ENCODE measurements around the gene CPA4. TPM values are rescaled to one million over a fixed set of nuclear protein-coding genes. Genes with fewer than 3 reads are reported as not detected.
A peak's percentile ranks its signal among the peaks of the same experiment; 100 is the strongest.

CPA4 gene
- total RNA-seq, 2 donors from 2014 or later, result 0.22 to 4.1 TPM

DNA sequence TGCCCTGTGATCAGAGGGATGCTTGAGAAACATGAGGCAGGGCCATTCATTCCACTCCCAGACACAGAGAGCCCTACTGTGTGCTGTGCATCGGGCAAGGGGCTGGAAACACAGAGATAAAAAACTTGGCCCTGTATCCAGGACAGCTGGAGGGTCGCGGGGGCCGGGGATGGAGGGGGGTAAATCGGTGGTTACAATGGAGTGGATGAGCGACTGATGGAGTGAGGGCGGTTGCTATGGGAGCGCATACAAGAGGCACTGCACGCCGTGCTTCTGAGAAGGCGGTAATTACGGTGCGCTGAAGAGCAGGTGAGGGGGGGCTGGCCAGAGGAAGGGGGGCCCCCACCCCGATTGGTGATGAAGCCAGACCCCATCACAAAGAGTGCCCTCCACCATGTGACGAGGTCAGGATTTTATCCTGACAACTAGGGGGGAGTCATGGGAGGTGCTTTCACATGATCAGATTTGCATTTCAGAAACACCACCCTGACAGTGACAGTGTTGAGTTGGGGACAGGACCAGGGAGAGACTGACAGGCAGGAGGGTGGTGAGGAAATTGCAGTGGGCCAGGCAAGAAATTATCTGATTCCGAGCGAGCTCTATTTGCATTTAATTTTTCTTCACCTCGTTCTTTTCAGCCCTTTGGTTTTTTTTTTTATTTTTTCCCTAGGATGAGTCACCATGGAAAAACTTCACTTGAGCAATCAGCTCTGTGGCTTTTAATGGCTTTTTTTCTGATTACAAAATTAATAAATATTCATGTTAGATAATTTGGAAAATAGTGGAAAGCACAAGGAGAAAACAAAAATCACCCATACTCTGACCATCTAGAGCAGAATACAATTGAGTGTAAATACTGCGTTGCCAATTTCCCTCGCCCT lies 59.5 kb downstream of the CPA4 start:
- no peak overlapping the region for H3K4me3 Mint-ChIP-seq
- H3K36me3 Mint-ChIP-seq (ENCODE audit: low read depth), result no peaks in the 10 kb centered on the region
- peaks cover 23% of the 10 kb centered on the region for H3K4me1 Mint-ChIP-seq
- no peak for ATAC-seq (replicated peaks)
- H3K27ac Mint-ChIP-seq, result peak overlapping the region; percentile 79
- peaks cover 25% of the 10 kb centered on the region for H3K27me3 Mint-ChIP-seq
- no peaks in the 10 kb centered on the region for H3K9me3 Mint-ChIP-seq

- ATAC-seq (replicated peaks), result no peak
- Mint-ChIP-seq H3K4me1 (peaks cover 23% of the 10 kb centered on the region), H3K9me3 (no peaks in the 10 kb centered on the region), H3K27me3 (peaks cover 19% of the 10 kb centered on the region), H3K27ac (peak overlapping the region; percentile 3), H3K36me3 (ENCODE audit: low read depth) (no peaks in the 10 kb centered on the region), H3K4me3 (no peak overlapping the region)
These were observed 60.2 kb downstream of the CPA4 start for GRCh38 chr7:130353196-130353595.

DNA sequence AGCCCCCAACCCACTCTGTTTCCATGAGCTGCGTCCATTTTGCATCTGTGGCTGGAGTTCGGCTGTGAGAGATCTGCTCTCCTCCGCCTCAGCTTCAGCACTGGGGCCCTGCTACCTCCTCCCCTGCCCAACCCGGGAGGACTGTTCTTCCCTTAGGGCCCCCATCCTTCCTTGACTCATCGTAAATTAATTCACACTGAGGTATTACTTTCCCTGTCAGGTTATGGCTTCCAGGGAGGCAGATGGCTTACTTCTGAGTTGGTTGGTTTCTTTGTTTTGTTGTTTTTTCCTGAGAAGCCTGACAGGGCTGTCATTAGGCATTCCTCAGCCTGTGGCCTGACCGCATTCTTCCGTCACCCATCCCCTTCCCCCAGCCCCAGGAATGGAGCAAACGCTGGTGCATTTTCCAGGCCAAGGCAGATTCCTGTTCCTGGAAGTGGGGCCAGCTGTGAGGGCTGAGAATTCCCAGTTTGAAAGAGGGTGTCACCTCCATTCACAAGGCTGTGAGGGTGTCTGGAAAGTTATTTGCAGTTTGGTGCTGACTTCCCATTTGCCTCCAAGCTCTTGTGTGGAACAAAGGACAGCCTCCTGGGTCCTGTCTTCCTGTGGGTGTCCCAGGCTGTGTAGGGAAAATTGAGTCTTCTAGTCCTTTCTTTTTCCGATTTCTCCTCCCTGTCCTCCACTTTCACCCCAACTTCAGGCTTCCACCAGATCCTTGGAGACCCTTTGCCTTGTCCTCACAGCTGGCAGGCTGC lies 63.3 kb downstream of the CPA4 start:
- ATAC-seq (replicated peaks), result no peak
- H3K4me3 Mint-ChIP-seq, result no peak overlapping the region

GRCh38 chr7:130356876-130357611 lies 64.1 kb downstream of the CPA4 start:
- H3K27me3 Mint-ChIP-seq, result peaks cover 11% of the 10 kb centered on the region
- peaks cover 7% of the 10 kb centered on the region for H3K4me1 Mint-ChIP-seq
- H3K4me3 Mint-ChIP-seq, result no peak overlapping the region
- ATAC-seq (replicated peaks), result peak; percentile 77
- no peak overlapping the region for H3K27ac Mint-ChIP-seq
- H3K9me3 Mint-ChIP-seq, result peaks cover 11% of the 10 kb centered on the region
- no peaks in the 10 kb centered on the region for H3K36me3 Mint-ChIP-seq (ENCODE audit: low read depth)

More for the DNA sequence above, 63.3 kb downstream of the CPA4 start:
- peaks cover 11% of the 10 kb centered on the region for H3K9me3 Mint-ChIP-seq
- peaks cover 18% of the 10 kb centered on the region for H3K27me3 Mint-ChIP-seq
- H3K36me3 Mint-ChIP-seq (ENCODE audit: low read depth), result no peaks in the 10 kb centered on the region
- no peak overlapping the region for H3K27ac Mint-ChIP-seq
- peaks cover 14% of the 10 kb centered on the region for H3K4me1 Mint-ChIP-seq

GRCh38 chr7:130358471-130358870 lies 65.5 kb downstream of the CPA4 start:
- H3K27me3 Mint-ChIP-seq, result peaks cover 6% of the 10 kb centered on the region
- peaks cover 4% of the 10 kb centered on the region for H3K4me1 Mint-ChIP-seq
- H3K36me3 Mint-ChIP-seq (ENCODE audit: low read depth), result no peaks in the 10 kb centered on the region
- peaks cover 11% of the 10 kb centered on the region for H3K9me3 Mint-ChIP-seq
- no peak overlapping the region for H3K27ac Mint-ChIP-seq
- no peak for ATAC-seq (replicated peaks)
- H3K4me3 Mint-ChIP-seq, result no peak overlapping the region

GRCh38 chr7:130359276-130359857 lies 66.4 kb downstream of the CPA4 start:
- Mint-ChIP-seq H3K27me3 (peaks cover 3% of the 10 kb centered on the region), H3K9me3 (peaks cover 11% of the 10 kb centered on the region), H3K27ac (peak overlapping the region; percentile 56), H3K36me3 (ENCODE audit: low read depth) (no peaks in the 10 kb centered on the region), H3K4me3 (no peak overlapping the region), H3K4me1 (no peaks in the 10 kb centered on the region)
- ATAC-seq (replicated peaks), result peak; percentile 10

GRCh38 chr7:130360518-130360917 lies 67.6 kb downstream of the CPA4 start:
- H3K27me3 Mint-ChIP-seq, result peaks cover 3% of the 10 kb centered on the region
- peaks cover 11% of the 10 kb centered on the region for H3K9me3 Mint-ChIP-seq
- ATAC-seq (replicated peaks), result no peak
- no peaks in the 10 kb centered on the region for H3K36me3 Mint-ChIP-seq (ENCODE audit: low read depth)
- peaks cover 5% of the 10 kb centered on the region for H3K4me1 Mint-ChIP-seq
- no peak overlapping the region for H3K27ac Mint-ChIP-seq
- H3K4me3 Mint-ChIP-seq, result no peak overlapping the region

DNA sequence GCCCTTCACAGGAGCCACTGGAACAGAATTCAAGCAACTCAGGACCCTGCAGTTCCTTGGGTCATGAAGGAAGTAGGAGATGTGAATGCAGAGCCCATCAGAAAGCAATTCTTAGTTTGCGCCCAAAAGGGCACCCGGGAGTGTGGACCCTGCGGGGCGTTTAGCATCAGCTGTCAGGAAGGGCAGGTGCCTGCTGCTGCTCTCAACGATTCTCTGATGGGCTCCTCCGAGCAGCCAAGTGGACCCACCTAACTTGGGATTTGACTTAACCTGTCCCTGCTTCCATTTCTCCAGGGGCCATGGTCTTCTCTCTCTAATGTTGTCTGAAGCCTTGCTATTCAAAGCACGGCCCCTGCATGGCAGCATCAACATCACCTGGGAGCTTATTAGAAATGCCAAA lies 68.7 kb downstream of the CPA4 start:
- peaks cover 9% of the 10 kb centered on the region for H3K4me1 Mint-ChIP-seq
- peaks cover 3% of the 10 kb centered on the region for H3K27me3 Mint-ChIP-seq
- no peak for ATAC-seq (replicated peaks)
- no peaks in the 10 kb centered on the region for H3K36me3 Mint-ChIP-seq (ENCODE audit: low read depth)
- H3K4me3 Mint-ChIP-seq, result no peak overlapping the region
- no peak overlapping the region for H3K27ac Mint-ChIP-seq
- peaks cover 11% of the 10 kb centered on the region for H3K9me3 Mint-ChIP-seq

DNA sequence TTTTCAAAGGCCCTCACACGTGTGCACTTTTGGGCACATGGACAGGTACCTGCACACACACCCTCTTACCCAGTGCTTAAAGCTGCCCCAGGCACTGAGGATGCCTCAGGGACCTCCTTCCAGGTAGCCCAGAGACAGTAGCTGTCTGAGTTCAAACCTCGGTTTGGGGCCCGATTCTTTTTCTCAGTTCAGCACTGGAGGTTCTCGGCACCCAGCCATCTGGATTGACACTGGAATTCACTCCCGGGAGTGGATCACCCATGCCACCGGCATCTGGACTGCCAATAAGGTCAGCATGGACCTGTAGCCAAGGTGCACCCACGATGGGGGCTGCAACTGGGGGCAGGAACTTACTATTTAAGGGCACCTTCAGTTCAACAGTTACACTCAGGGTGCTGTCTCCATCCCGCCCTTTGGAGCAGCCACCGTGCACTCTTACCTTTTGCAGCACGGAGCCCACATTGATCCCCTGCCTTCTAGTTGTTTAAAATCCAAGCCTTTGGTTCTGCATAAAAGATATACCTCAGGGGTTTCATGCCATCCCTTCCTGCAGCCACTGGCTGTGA lies 69.4 kb downstream of the CPA4 start:
- peaks cover 3% of the 10 kb centered on the region for H3K27me3 Mint-ChIP-seq
- H3K27ac Mint-ChIP-seq, result no peak overlapping the region
- H3K4me1 Mint-ChIP-seq, result peaks cover 13% of the 10 kb centered on the region
- peaks cover 6% of the 10 kb centered on the region for H3K36me3 Mint-ChIP-seq (ENCODE audit: low read depth)
- ATAC-seq (replicated peaks), result no peak
- peaks cover 11% of the 10 kb centered on the region for H3K9me3 Mint-ChIP-seq
- no peak overlapping the region for H3K4me3 Mint-ChIP-seq

- H3K9me3 Mint-ChIP-seq, result peaks cover 11% of the 10 kb centered on the region
- H3K27ac Mint-ChIP-seq, result peak overlapping the region; percentile 88
- peak overlapping the region; percentile 58 for H3K4me3 Mint-ChIP-seq
- peak; percentile 92 for ATAC-seq (replicated peaks)
- peaks cover 3% of the 10 kb centered on the region for H3K27me3 Mint-ChIP-seq
- H3K36me3 Mint-ChIP-seq (ENCODE audit: low read depth), result peaks cover 8% of the 10 kb centered on the region
- peaks cover 13% of the 10 kb centered on the region for H3K4me1 Mint-ChIP-seq
These were observed 70.3 kb downstream of the CPA4 start for GRCh38 chr7:130363026-130363847.

DNA sequence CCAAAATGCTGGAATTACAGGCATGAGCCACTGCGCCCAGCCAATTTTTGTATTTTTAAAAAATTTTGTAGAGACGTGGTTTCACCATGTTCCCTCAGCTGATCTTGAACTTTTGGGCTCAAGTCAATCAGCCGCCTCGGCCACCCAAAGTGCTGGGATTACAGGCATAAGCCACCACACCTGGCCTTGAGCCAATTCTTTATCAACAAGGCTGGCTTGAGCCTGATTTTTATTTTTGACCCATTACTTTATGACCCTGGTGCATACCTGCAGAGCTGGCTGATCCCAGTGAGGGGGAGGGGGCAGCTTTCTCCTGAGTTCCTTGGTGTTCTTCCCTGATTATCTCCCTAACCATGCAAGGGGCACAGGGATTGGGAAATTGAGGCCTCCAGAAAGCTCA lies 71.5 kb downstream of the CPA4 start:
- peaks cover 3% of the 10 kb centered on the region for H3K27me3 Mint-ChIP-seq
- H3K27ac Mint-ChIP-seq, result no peak overlapping the region
- H3K9me3 Mint-ChIP-seq, result peaks cover 9% of the 10 kb centered on the region
- peaks cover 18% of the 10 kb centered on the region for H3K36me3 Mint-ChIP-seq (ENCODE audit: low read depth)
- peaks cover 24% of the 10 kb centered on the region for H3K4me1 Mint-ChIP-seq
- no peak for ATAC-seq (replicated peaks)
- no peak overlapping the region for H3K4me3 Mint-ChIP-seq

DNA sequence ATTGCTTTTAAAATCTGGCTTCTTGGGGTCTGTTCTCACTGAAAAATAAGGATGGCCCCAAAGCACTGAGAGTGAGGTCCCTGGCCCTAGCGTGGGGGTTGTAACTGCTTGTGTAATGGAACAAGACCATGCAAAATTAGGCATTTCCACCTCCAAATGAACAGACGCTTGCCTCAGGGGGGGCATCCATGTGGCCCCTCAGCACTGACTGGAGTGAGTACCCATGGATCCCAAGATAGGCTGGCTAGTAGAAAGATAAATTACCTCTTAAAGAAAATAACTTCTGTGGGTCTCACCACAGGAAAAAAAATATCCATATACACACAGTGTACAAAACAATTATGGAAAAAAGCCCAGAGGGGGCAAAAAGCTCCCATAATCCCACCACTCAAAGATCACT lies 72.1 kb downstream of the CPA4 start:
- H3K4me3 Mint-ChIP-seq, result peak overlapping the region; percentile 87
- no peak for ATAC-seq (replicated peaks)
- H3K27me3 Mint-ChIP-seq, result peaks cover 3% of the 10 kb centered on the region
- H3K4me1 Mint-ChIP-seq, result peaks cover 29% of the 10 kb centered on the region
- peaks cover 5% of the 10 kb centered on the region for H3K9me3 Mint-ChIP-seq
- H3K27ac Mint-ChIP-seq, result peak overlapping the region; percentile 95
- H3K36me3 Mint-ChIP-seq (ENCODE audit: low read depth), result peaks cover 18% of the 10 kb centered on the region

All from activated T-helper 17 cell treated with anti-CD3 and anti-CD28 coated beads, Interleukin-2, amount 50 U/mL, for 72 hours (primary cell).